GM23338 (cell line): ENCODE measurements around the gene ZDHHC11B. TPM values are rescaled to one million over a fixed set of nuclear protein-coding genes. Genes with fewer than 3 reads are reported as not detected.

ENCODE experiments used
- ATAC-seq: fragments of 200-7000 bp; cut with Tn5 transposase; 3 replicates; pipeline ENCODE4 v1.9.1; 2020
- DNase-seq: peaks from one replicate; pipeline ENCODE4 v3.0.0-alpha.2; 2015; ENCODE audit warnings: low spot score
- H2AFZ ChIP-seq: fragments of 200-600 bp; sonication (generic); 2 replicates; pipeline ENCODE4 v1.8.0; 2016; ENCODE audit warnings: antibody characterized with exemption, mild to moderate bottlenecking, moderate library complexity
- H3F3A ChIP-seq: fragments of 200-600 bp; sonication (generic); replicated peaks from 2 replicates; pipeline ENCODE4 v1.8.0; 2017; ENCODE audit warnings: antibody characterized with exemption, mixed run types, low read depth
- H3K27ac ChIP-seq: fragments of 200-600 bp; sonication (generic); 2 replicates; pipeline ENCODE4 v1.6.1; 2016; ENCODE audit warnings: low read depth
- H3K27me3 ChIP-seq: fragments of 200-600 bp; sonication (generic); 2 replicates; pipeline ENCODE4 v1.8.0; 2016; ENCODE audit warnings: mild to moderate bottlenecking, mixed run types, moderate library complexity; ENCODE audit not compliant: insufficient read depth
- H3K36me3 ChIP-seq: fragments of 200-600 bp; sonication (generic); 2 replicates; pipeline ENCODE4 v1.8.0; 2016; ENCODE audit warnings: mild to moderate bottlenecking; ENCODE audit not compliant: insufficient read depth
- H3K4me1 ChIP-seq: fragments of 200-600 bp; sonication (generic); 2 replicates; pipeline ENCODE4 v1.8.0; 2016; ENCODE audit warnings: mild to moderate bottlenecking, moderate library complexity; ENCODE audit not compliant: insufficient read depth
- H3K4me2 ChIP-seq: fragments of 200-600 bp; sonication (generic); 2 replicates; pipeline ENCODE4 v1.7.1; 2017; ENCODE audit warnings: mixed run types
- H3K4me3 ChIP-seq: fragments of 200-600 bp; sonication (generic); 2 replicates; pipeline ENCODE4 v1.6.1; 2016; ENCODE audit warnings: mixed run types
- H3K79me2 ChIP-seq: fragments of 200-600 bp; sonication (generic); replicated peaks from 2 replicates; pipeline ENCODE4 v1.8.0; 2017; ENCODE audit warnings: mild to moderate bottlenecking; ENCODE audit not compliant: insufficient read depth
- H3K9me2 ChIP-seq: fragments of 200-600 bp; sonication (generic); 2 replicates; pipeline ENCODE4 v1.8.0; 2017; ENCODE audit not compliant: insufficient read depth
- H4K20me1 ChIP-seq: fragments of 200-600 bp; sonication (generic); replicated peaks from 2 replicates; pipeline ENCODE4 v1.8.0; 2017; ENCODE audit warnings: mild to moderate bottlenecking; ENCODE audit not compliant: insufficient read depth
- H3K27ac Mint-ChIP-seq: 2 replicates; pipeline ENCODE4 v1.8.0; 2020; ENCODE audit warnings: inconsistent platforms, mild to moderate bottlenecking, moderate library complexity, mixed read lengths
- H3K27me3 Mint-ChIP-seq: 3 replicates; pipeline ENCODE4 v1.8.0; 2022; ENCODE audit warnings: low read depth, mild to moderate bottlenecking, moderate library complexity, mixed read lengths, inconsistent platforms; ENCODE audit not compliant: insufficient read depth, poor library complexity
- H3K36me3 Mint-ChIP-seq: 3 replicates; pipeline ENCODE4 v1.8.0; 2021; ENCODE audit warnings: low read depth, mild to moderate bottlenecking, inconsistent platforms, moderate library complexity, mixed read lengths
- H3K4me1 Mint-ChIP-seq: 3 replicates; pipeline ENCODE4 v1.8.0; 2020; ENCODE audit warnings: mild to moderate bottlenecking, inconsistent platforms, mixed read lengths
- H3K4me3 Mint-ChIP-seq: 3 replicates; pipeline ENCODE4 v1.8.0; 2021; ENCODE audit warnings: moderate library complexity, mild to moderate bottlenecking, inconsistent platforms, mixed read lengths
- H3K9me3 Mint-ChIP-seq: 3 replicates; pipeline ENCODE4 v1.8.0; 2020; ENCODE audit warnings: moderate library complexity, mild to moderate bottlenecking, inconsistent platforms, mixed read lengths
- CREB1 ChIP-seq: fragments of 250-450 bp; sonication (Bioruptor Pico); IDR thresholded peaks from 2 replicates; pipeline ENCODE4 v1.5.0; 2020; ENCODE audit warnings: low read depth, mild to moderate bottlenecking, moderate library complexity
- EZH2 ChIP-seq: fragments of 200-600 bp; sonication (generic); IDR thresholded peaks from one replicate; pipeline ENCODE4 v1.8.0; 2017; ENCODE audit warnings: antibody characterized with exemption, mild to moderate bottlenecking, low read depth; ENCODE audit not compliant: unreplicated experiment
- EZH2phosphoT487 ChIP-seq: fragments of 200-600 bp; sonication (generic); IDR thresholded peaks from one replicate; pipeline ENCODE4 v1.8.1; 2018; ENCODE audit warnings: antibody characterized with exemption; ENCODE audit not compliant: unreplicated experiment
- JUNB ChIP-seq: IDR thresholded peaks from one replicate; pipeline ENCODE4 v1.6.1; 2016; ENCODE audit warnings: antibody characterized with exemption; ENCODE audit not compliant: unreplicated experiment
- NANOG ChIP-seq: IDR thresholded peaks from 2 replicates; pipeline ENCODE4 v1.6.1; 2016; ENCODE audit warnings: antibody characterized with exemption, borderline replicate concordance
- POLR2AphosphoS5 ChIP-seq: IDR thresholded peaks from 2 replicates; pipeline ENCODE4 v1.6.1; 2016; ENCODE audit warnings: antibody characterized with exemption, low read depth
- STAT1 ChIP-seq: IDR thresholded peaks from one replicate; pipeline ENCODE4 v1.6.1; 2016; ENCODE audit warnings: antibody characterized with exemption; ENCODE audit not compliant: unreplicated experiment
- ZNF114 ChIP-seq: fragments of 250-450 bp; sonication (Bioruptor Pico); IDR thresholded peaks from 2 replicates; pipeline ENCODE4 v1.5.0; 2020; ENCODE audit warnings: mild to moderate bottlenecking, moderate library complexity
- ZNF331 ChIP-seq: fragments of 250-450 bp; sonication (Bioruptor Pico); IDR thresholded peaks from 2 replicates; pipeline ENCODE4 v1.5.0; 2020; ENCODE audit warnings: low read depth, mild to moderate bottlenecking, moderate library complexity
- polyA plus RNA-seq: library from polyadenylated mRNA; unstranded; fragments of >200 nt; fragmentation: Nextera tagmentation; extraction: Ambion mirVana; gene quantifications from 2 replicates; pipeline ENCODE4 v1.2.1, GENCODE V29; 2016
- total RNA-seq: library from RNA; depleted of rRNA; stranded (reverse); fragments of >200 nt; shearing (Covaris generic); gene quantifications from 2 replicates; pipeline ENCODE4 v1.2.3, GENCODE V29; 2014
- TF ChIP-seq, protein P1 (sequence below): IDR thresholded peaks from 2 replicates; pipeline ENCODE4 v1.6.1; 2016; ENCODE audit warnings: antibody characterized with exemption
- TF ChIP-seq, protein P2 (sequence below): IDR thresholded peaks from one replicate; pipeline ENCODE4 v1.6.1; 2018; ENCODE audit warnings: antibody characterized with exemption; ENCODE audit not compliant: unreplicated experiment
- TF ChIP-seq, protein P3 (sequence below), 2 experiments: fragments of 200-600 bp in 1 of 2; sonication (generic) in 1 of 2; conservative IDR thresholded peaks; 2 replicates each; pipeline versions ENCODE4 v1.5.1 to v1.6.1; 2016 to 2017; ENCODE audit warnings: antibody characterized with exemption in 2 of 2, low read depth in 2 of 2, mild to moderate bottlenecking in 2 of 2, moderate library complexity in 1 of 2
- TF ChIP-seq, protein P4 (sequence below): fragments of 250-450 bp; sonication (Bioruptor Pico); IDR thresholded peaks from 2 replicates; pipeline ENCODE4 v1.5.0; 2020; ENCODE audit warnings: mild to moderate bottlenecking, moderate library complexity

ZDHHC11B gene
- total and polyA plus RNA-seq, 2 experiments from 2014 or later, result 0.89 to 1.2 TPM

DNA sequence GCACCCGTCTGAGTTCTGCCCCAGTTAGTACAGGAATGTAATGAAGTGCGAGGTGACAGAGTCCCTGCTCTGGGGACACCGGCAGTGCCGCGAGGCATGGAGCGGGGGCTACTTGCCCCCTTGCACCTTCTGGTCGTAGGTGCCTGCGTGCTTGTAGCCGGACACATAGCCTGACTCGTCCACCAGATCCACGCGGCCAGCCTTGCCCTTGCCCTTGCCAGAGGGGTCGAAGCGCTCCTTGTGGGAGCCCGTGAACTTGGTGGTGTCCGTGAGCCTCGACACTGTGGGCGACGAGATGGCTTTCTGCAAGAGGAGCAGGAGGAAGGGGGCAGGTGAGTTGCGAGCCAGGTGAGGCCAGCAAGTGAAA lies 119.6 kb downstream of the ZDHHC11B start:
- DNase-seq (no peak), ATAC-seq (no peak)
- Histone ChIP-seq H3K27me3 (no peaks in the 10 kb centered on the region), H3K4me1 (no peaks in the 10 kb centered on the region), H2AFZ (no peak overlapping the region), H3F3A (no peaks in the 10 kb centered on the region), H3K27ac (no peak overlapping the region), H4K20me1 (no peaks in the 10 kb centered on the region; the same call in none of the 2 replicates), H3K36me3 (0 out of 2 replicates have a peak, but pooled peaks cover 3% of the 10 kb centered on the region), H3K79me2 (no peaks in the 10 kb centered on the region), H3K4me3 (no peak overlapping the region), H3K4me2 (no peak overlapping the region), H3K9me2 (no peaks in the 10 kb centered on the region)
- peaks cover 5% of the 10 kb centered on the region for H3K27me3 Mint-ChIP-seq
- TF ChIP-seq ZNF114 (CRISPR knock-in tag) (no peak), JUNB (no peak), NANOG (no peak), POLR2AphosphoS5 (no peak), ZNF331 (CRISPR knock-in tag) (no peak), STAT1 (no peak), EZH2 (no peak), EZH2phosphoT487 (no peak), CREB1 (CRISPR knock-in tag) (no peak)
- TF ChIP-seq, protein P1, sequence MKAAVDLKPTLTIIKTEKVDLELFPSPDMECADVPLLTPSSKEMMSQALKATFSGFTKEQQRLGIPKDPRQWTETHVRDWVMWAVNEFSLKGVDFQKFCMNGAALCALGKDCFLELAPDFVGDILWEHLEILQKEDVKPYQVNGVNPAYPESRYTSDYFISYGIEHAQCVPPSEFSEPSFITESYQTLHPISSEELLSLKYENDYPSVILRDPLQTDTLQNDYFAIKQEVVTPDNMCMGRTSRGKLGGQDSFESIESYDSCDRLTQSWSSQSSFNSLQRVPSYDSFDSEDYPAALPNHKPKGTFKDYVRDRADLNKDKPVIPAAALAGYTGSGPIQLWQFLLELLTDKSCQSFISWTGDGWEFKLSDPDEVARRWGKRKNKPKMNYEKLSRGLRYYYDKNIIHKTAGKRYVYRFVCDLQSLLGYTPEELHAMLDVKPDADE, result no peak
- TF ChIP-seq, protein P2, sequence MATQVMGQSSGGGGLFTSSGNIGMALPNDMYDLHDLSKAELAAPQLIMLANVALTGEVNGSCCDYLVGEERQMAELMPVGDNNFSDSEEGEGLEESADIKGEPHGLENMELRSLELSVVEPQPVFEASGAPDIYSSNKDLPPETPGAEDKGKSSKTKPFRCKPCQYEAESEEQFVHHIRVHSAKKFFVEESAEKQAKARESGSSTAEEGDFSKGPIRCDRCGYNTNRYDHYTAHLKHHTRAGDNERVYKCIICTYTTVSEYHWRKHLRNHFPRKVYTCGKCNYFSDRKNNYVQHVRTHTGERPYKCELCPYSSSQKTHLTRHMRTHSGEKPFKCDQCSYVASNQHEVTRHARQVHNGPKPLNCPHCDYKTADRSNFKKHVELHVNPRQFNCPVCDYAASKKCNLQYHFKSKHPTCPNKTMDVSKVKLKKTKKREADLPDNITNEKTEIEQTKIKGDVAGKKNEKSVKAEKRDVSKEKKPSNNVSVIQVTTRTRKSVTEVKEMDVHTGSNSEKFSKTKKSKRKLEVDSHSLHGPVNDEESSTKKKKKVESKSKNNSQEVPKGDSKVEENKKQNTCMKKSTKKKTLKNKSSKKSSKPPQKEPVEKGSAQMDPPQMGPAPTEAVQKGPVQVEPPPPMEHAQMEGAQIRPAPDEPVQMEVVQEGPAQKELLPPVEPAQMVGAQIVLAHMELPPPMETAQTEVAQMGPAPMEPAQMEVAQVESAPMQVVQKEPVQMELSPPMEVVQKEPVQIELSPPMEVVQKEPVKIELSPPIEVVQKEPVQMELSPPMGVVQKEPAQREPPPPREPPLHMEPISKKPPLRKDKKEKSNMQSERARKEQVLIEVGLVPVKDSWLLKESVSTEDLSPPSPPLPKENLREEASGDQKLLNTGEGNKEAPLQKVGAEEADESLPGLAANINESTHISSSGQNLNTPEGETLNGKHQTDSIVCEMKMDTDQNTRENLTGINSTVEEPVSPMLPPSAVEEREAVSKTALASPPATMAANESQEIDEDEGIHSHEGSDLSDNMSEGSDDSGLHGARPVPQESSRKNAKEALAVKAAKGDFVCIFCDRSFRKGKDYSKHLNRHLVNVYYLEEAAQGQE, result no peak
- TF ChIP-seq, protein P3, sequence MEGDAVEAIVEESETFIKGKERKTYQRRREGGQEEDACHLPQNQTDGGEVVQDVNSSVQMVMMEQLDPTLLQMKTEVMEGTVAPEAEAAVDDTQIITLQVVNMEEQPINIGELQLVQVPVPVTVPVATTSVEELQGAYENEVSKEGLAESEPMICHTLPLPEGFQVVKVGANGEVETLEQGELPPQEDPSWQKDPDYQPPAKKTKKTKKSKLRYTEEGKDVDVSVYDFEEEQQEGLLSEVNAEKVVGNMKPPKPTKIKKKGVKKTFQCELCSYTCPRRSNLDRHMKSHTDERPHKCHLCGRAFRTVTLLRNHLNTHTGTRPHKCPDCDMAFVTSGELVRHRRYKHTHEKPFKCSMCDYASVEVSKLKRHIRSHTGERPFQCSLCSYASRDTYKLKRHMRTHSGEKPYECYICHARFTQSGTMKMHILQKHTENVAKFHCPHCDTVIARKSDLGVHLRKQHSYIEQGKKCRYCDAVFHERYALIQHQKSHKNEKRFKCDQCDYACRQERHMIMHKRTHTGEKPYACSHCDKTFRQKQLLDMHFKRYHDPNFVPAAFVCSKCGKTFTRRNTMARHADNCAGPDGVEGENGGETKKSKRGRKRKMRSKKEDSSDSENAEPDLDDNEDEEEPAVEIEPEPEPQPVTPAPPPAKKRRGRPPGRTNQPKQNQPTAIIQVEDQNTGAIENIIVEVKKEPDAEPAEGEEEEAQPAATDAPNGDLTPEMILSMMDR (conservative IDR thresholded peaks at IDR 0.05; ENCODE audit: low read depth in 2 of 2), result no peak
- TF ChIP-seq, protein P4, sequence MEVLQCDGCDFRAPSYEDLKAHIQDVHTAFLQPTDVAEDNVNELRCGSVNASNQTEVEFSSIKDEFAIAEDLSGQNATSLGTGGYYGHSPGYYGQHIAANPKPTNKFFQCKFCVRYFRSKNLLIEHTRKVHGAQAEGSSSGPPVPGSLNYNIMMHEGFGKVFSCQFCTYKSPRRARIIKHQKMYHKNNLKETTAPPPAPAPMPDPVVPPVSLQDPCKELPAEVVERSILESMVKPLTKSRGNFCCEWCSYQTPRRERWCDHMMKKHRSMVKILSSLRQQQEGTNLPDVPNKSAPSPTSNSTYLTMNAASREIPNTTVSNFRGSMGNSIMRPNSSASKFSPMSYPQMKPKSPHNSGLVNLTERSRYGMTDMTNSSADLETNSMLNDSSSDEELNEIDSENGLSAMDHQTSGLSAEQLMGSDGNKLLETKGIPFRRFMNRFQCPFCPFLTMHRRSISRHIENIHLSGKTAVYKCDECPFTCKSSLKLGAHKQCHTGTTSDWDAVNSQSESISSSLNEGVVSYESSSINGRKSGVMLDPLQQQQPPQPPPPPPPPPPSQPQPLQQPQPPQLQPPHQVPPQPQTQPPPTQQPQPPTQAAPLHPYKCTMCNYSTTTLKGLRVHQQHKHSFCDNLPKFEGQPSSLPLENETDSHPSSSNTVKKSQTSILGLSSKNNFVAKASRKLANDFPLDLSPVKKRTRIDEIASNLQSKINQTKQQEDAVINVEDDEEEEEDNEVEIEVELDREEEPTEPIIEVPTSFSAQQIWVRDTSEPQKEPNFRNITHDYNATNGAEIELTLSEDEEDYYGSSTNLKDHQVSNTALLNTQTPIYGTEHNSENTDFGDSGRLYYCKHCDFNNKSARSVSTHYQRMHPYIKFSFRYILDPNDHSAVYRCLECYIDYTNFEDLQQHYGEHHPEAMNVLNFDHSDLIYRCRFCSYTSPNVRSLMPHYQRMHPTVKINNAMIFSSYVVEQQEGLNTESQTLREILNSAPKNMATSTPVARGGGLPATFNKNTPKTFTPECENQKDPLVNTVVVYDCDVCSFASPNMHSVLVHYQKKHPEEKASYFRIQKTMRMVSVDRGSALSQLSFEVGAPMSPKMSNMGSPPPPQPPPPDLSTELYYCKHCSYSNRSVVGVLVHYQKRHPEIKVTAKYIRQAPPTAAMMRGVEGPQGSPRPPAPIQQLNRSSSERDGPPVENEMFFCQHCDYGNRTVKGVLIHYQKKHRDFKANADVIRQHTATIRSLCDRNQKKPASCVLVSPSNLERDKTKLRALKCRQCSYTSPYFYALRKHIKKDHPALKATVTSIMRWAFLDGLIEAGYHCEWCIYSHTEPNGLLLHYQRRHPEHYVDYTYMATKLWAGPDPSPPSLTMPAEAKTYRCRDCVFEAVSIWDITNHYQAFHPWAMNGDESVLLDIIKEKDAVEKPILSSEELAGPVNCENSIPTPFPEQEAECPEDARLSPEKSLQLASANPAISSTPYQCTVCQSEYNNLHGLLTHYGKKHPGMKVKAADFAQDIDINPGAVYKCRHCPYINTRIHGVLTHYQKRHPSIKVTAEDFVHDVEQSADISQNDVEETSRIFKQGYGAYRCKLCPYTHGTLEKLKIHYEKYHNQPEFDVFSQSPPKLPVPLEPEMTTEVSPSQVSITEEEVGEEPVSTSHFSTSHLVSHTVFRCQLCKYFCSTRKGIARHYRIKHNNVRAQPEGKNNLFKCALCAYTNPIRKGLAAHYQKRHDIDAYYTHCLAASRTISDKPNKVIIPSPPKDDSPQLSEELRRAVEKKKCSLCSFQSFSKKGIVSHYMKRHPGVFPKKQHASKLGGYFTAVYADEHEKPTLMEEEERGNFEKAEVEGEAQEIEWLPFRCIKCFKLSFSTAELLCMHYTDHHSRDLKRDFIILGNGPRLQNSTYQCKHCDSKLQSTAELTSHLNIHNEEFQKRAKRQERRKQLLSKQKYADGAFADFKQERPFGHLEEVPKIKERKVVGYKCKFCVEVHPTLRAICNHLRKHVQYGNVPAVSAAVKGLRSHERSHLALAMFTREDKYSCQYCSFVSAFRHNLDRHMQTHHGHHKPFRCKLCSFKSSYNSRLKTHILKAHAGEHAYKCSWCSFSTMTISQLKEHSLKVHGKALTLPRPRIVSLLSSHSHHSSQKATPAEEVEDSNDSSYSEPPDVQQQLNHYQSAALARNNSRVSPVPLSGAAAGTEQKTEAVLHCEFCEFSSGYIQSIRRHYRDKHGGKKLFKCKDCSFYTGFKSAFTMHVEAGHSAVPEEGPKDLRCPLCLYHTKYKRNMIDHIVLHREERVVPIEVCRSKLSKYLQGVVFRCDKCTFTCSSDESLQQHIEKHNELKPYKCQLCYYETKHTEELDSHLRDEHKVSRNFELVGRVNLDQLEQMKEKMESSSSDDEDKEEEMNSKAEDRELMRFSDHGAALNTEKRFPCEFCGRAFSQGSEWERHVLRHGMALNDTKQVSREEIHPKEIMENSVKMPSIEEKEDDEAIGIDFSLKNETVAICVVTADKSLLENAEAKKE (CRISPR knock-in tag), result no peak
- H3K9me3 Mint-ChIP-seq, result no peaks in the 10 kb centered on the region
- H3K4me1 Mint-ChIP-seq, result no peaks in the 10 kb centered on the region; the same call in 2 of the 3 replicates
- no peak overlapping the region for H3K4me3 Mint-ChIP-seq
- H3K27ac Mint-ChIP-seq, result no peak overlapping the region
- peaks cover 27% of the 10 kb centered on the region for H3K36me3 Mint-ChIP-seq
